Transverse colon (tissue), 4 donors: Measurements from ENCODE around the gene NCF4. TPM values are rescaled to one million over a fixed set of nuclear protein-coding genes. Genes with fewer than 3 reads are reported as not detected.

Source experiments
- DNase-seq: peaks from one replicate; pipeline ENCODE4 v3.0.0-alpha.2; 2019
- H3K27ac ChIP-seq, 4 donors: fragments of 200-600 bp; sonication (generic); 2 replicates each; pipeline ENCODE4 v1.5.1; 2016 to 2018; ENCODE audit warnings: inconsistent platforms in 4 of 4
- H3K27me3 ChIP-seq: fragments of 200-600 bp; sonication (generic); 2 replicates; pipeline ENCODE4 v1.5.1; 2017; ENCODE audit warnings: inconsistent platforms
- H3K36me3 ChIP-seq, 4 donors: fragments of 200-600 bp; sonication (generic); 2 replicates each; pipeline ENCODE4 v1.5.1; 2017 to 2019; ENCODE audit warnings: inconsistent platforms in 4 of 4
- H3K4me1 ChIP-seq, 4 donors: fragments of 200-600 bp; sonication (generic); 2 replicates each; pipeline ENCODE4 v1.5.1; 2017 to 2020; ENCODE audit warnings: inconsistent platforms in 4 of 4
- H3K4me3 ChIP-seq, 4 donors: fragments of 200-600 bp; sonication (generic); 1 replicate in 1 of 4; 2 replicates in 3 of 4; pipeline versions ENCODE4 v1.5.1 to v1.6.1; 2017 to 2019; ENCODE audit warnings: inconsistent platforms in 4 of 4
- H3K9me3 ChIP-seq, 2 donors: fragments of 200-600 bp; sonication (generic); 2 replicates each; pipeline ENCODE4 v1.5.1; 2017 to 2019; ENCODE audit warnings: inconsistent platforms in 2 of 2
- EP300 ChIP-seq: sonication (generic); formaldehyde crosslinking; IDR thresholded peaks from one replicate; pipeline ENCODE4 v1.6.1; 2017; ENCODE audit warnings: antibody characterized with exemption, low read depth
- POLR2A ChIP-seq: fragments of 450-650 bp; IDR thresholded peaks from one replicate; pipeline ENCODE4 v1.6.1; 2016; ENCODE audit warnings: antibody characterized with exemption, mild to moderate bottlenecking, moderate library complexity
- POLR2AphosphoS5 ChIP-seq, 3 donors: sonication (generic); formaldehyde crosslinking; IDR thresholded peaks; one replicate each; pipeline ENCODE4 v1.6.1; 2016; ENCODE audit warnings: antibody characterized with exemption in 3 of 3
- whole genome bisulfite sequencing, 2 donors: methylation state at CpG; one replicate each; pipeline ENCODE4 v1.1.5; 2018; ENCODE audit warnings: low coverage in 1 of 2; 5-methylcytosine and 5-hydroxymethylcytosine counted together
- in situ Hi-C, 4 donors: fragments of 200-750 bp; cut with MboI; loops; one replicate each; pipeline versions ENCODE4 v1.15.0 to v1.15.1; 2017; ENCODE audit warnings: low sequenced_read_pairs in 3 of 4, low pct_ligation_motif_present in 1 of 4, low pct_unique_long_range_greater_than_20kb in 1 of 4
- intact Hi-C: fragments of 100-400 bp; cut with DNase I; formaldehyde crosslinking; loops from one replicate; pipeline ENCODE4 v1.15.1; 2023; ENCODE audit warnings: low total_unique reads
- total RNA-seq, 4 donors: library from RNA; depleted of rRNA; stranded (reverse); fragments of >200 nt; gene quantifications; one replicate each; pipeline ENCODE4 v1.1.0, GENCODE V29; 2016
- TF ChIP-seq, protein P1 (sequence below), 5 experiments: fragments of 200-600 bp in 3 of 5; fragments of 450-650 bp in 2 of 5; sonication (generic) in 3 of 5; IDR thresholded peaks; 1 replicate in 2 of 5; 2 replicates in 3 of 5; pipeline ENCODE4 v1.5.1; 2016 to 2017; ENCODE audit warnings: antibody characterized with exemption in 5 of 5, inconsistent platforms in 3 of 5, mild to moderate bottlenecking in 2 of 5, moderate library complexity in 1 of 5

The NCF4 gene
- total RNA-seq, 4 donors from 2014 or later: 9.4 to 98.7 (median 23.5) TPM

DNA sequence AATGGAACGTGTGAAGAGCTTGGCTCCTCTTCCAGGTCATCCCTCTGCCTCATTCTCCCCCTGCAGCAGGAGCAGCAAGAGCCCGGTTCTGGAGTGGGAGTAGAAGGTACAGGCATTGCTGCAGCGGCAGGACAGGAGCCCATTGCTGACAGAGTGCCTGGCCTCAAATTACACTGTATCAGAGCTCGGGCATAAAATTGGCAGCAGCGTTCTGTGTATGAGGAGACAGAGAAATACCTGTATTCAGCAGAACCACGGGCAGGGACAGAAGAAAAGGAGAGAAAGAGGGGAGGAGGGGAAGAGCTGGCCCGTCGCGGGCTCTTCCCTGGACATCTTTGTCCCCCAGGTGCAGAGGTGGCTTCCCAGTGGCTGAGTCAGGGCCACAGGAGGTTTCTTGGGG, 2.6 kb upstream of the NCF4 start:
- Histone ChIP-seq H3K27me3 (no peaks in the 10 kb centered on the region), H3K4me1 (peaks cover 0 to 6% (median 0%) of the 10 kb centered on the region in 4 donors), H3K27ac (no peak overlapping the region), H3K9me3 (no peaks in the 10 kb centered on the region), H3K4me3 (no peak overlapping the region), H3K36me3 (no peaks in the 10 kb centered on the region)
- TF ChIP-seq, protein P1, sequence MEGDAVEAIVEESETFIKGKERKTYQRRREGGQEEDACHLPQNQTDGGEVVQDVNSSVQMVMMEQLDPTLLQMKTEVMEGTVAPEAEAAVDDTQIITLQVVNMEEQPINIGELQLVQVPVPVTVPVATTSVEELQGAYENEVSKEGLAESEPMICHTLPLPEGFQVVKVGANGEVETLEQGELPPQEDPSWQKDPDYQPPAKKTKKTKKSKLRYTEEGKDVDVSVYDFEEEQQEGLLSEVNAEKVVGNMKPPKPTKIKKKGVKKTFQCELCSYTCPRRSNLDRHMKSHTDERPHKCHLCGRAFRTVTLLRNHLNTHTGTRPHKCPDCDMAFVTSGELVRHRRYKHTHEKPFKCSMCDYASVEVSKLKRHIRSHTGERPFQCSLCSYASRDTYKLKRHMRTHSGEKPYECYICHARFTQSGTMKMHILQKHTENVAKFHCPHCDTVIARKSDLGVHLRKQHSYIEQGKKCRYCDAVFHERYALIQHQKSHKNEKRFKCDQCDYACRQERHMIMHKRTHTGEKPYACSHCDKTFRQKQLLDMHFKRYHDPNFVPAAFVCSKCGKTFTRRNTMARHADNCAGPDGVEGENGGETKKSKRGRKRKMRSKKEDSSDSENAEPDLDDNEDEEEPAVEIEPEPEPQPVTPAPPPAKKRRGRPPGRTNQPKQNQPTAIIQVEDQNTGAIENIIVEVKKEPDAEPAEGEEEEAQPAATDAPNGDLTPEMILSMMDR (IDR thresholded peaks at IDR 0.05): no peak
- no peak for TF ChIP-seq POLR2A
- no peak for TF ChIP-seq EP300
- no peak for TF ChIP-seq POLR2AphosphoS5 (IDR thresholded peaks at IDR 0.05)
- in situ Hi-C loops (loop anchor here in 2 of 4 donors (25.0 kb wide), 2 partner anchors 129 to 321 kb away; partner anchors contain the start of gene EIF3D (in 2 of the 2)), intact Hi-C loops (no loop called here)
- no peak for DNase-seq
- 77 to 81% methylated on average over 4 to 9 of the region's 9 CpGs for WGBS, 2 donors

DNA sequence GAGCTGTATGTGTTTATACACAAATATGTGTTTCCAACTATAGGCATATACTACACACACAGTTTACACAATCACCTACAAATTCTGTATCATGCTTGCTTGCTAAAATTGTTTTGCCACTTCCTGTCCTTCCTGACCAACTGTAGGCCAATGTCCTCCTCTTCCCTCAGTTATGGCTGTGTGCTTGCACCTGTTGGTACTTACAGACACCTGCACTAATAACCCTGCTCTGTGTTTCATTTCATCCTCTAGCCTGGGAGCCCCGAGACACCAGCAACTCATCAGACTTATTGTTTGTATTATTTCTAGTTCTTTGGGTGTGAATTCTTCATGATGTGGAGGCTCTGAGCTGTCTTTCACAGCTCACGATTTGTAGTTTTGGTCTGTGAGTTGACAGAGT, 1.8 kb upstream of the NCF4 start:
- TF ChIP-seq POLR2A (no peak), POLR2AphosphoS5 (IDR thresholded peaks at IDR 0.05) (no peak), EP300 (no peak)
- TF ChIP-seq, protein P1 (IDR thresholded peaks at IDR 0.05): no peak
- in situ Hi-C loops (loop anchor here in 2 of 4 donors (25.0 kb wide), 2 partner anchors 128 to 322 kb away; partner anchors contain the start of gene EIF3D (in 2 of the 2)), intact Hi-C loops (no loop called here)
- peaks cover 0 to 6% (median 0%) of the 10 kb centered on the region in 4 donors for H3K4me1 ChIP-seq
- no peaks in the 10 kb centered on the region for H3K36me3 ChIP-seq
- no peak overlapping the region for H3K4me3 ChIP-seq
- no peak for DNase-seq
- H3K27ac ChIP-seq: peak overlapping the region in 1 of 4 donors; percentile 9
- no peaks in the 10 kb centered on the region for H3K9me3 ChIP-seq
- 77 to 80% methylated on average over 1 to 2 of the region's 2 CpGs for WGBS, 2 donors
- no peaks in the 10 kb centered on the region for H3K27me3 ChIP-seq

DNA sequence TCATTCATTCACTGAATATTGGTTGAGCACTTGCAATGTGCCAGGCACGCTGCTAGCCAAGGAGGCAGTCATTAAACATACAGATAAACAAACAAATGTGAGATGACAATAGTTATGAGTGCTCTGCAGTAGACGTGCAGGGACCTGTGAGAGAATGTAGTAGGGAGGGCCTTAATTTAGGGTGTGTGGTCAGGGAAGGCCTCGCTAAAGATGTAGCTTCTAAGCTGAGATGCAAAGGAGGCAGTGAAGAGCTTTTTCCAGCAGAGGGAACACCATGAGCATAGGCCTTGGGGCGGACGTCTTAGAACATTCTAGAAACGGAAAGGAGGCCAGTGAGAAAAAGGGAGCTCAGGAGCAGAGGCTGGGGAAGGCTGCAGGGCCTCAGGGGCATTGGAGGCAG, 789 bp upstream of the NCF4 start:
- H3K4me1 ChIP-seq: peaks cover 0 to 6% (median 0%) of the 10 kb centered on the region in 4 donors
- no peak for TF ChIP-seq POLR2A
- TF ChIP-seq POLR2AphosphoS5 (IDR thresholded peaks at IDR 0.05): no peak
- no peak for TF ChIP-seq EP300
- TF ChIP-seq, protein P1 (IDR thresholded peaks at IDR 0.05): no peak
- no peaks in the 10 kb centered on the region for H3K36me3 ChIP-seq
- no peaks in the 10 kb centered on the region for H3K9me3 ChIP-seq
- intact Hi-C loops (no loop called here), in situ Hi-C loops (loop anchor here in 2 of 4 donors (10.0 to 25.0 kb wide), 3 partner anchors 115 to 323 kb away; partner anchors contain the start of gene EIF3D (in 2 of the 2))
- no peak overlapping the region for H3K4me3 ChIP-seq
- WGBS, 2 donors: 57% methylated on average over 6 of the region's 6 CpGs; no CpG with 5 or more reads in 1 of the 2 donors
- H3K27me3 ChIP-seq: no peaks in the 10 kb centered on the region
- H3K27ac ChIP-seq: peak overlapping the region; percentile 20 to 81 (median 74)
- no peak for DNase-seq

DNA sequence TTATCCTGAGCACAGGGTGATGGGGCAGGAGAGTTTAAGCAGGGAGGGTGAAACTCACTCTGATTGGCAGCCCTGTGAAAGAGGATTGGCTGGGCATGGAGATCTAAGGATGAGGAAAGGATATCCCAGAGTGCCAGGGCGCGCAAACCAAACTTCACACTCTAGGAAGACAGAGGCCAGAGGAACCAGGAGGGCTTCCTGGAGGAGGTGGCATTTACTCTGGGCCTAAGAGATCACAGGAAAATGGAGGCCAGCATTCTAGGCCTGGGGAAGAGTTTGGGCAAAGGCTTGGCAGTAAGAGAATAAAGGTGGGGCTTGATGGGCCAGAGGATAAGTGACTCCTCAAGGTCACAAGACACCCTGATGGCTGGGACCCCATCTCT, 377 bp upstream of the NCF4 start:
- WGBS, 2 donors: 100% methylated on average over 2 of the region's 2 CpGs; no CpG with 5 or more reads in 1 of the 2 donors
- intact Hi-C loops: no loop called here
- Histone ChIP-seq H3K27me3 (no peaks in the 10 kb centered on the region), H3K27ac (peak overlapping the region; percentile 20 to 81 (median 74)), H3K4me1 (peaks cover 0 to 6% (median 0%) of the 10 kb centered on the region in 4 donors), H3K9me3 (no peaks in the 10 kb centered on the region), H3K4me3 (no peak overlapping the region), H3K36me3 (no peaks in the 10 kb centered on the region)
- no peak for DNase-seq
- in situ Hi-C loops: loop anchor here in 2 of 4 donors (10.0 to 25.0 kb wide), 3 partner anchors 114 to 323 kb away; partner anchors contain the start of gene EIF3D (in 2 of the 2)
- no peak for TF ChIP-seq POLR2A
- TF ChIP-seq, protein P1 (IDR thresholded peaks at IDR 0.05): no peak
- TF ChIP-seq EP300: no peak
- TF ChIP-seq POLR2AphosphoS5 (IDR thresholded peaks at IDR 0.05): no peak
